Stimulated activated effector memory CD8-positive, alpha-beta T cell treated with anti-CD3 and anti-CD28 coated beads, Interleukin-12 subunit alpha, Interleukin-12 subunit beta, amount 100 ng/mL, for 72 hours (primary cell): Measurements from ENCODE around the gene ASTN2.

Experiments used
- ATAC-seq: fragments of 150-1000 bp; cut with Tn5 transposase; 2 replicates; pipeline ENCODE4 v1.10.0; 2021
- DNase-seq, 2 donors: peaks; one replicate each; pipeline ENCODE4 v3.0.0; 2021 to 2022; ENCODE audit warnings: low spot score in 2 of 2
- H3K27ac Mint-ChIP-seq: one replicate; pipeline ENCODE4 v1.8.0; 2022; ENCODE audit warnings: mild to moderate bottlenecking, mixed read lengths
- H3K36me3 Mint-ChIP-seq: one replicate; pipeline ENCODE4 v1.8.0; 2022; ENCODE audit warnings: mild to moderate bottlenecking, mixed read lengths
- H3K4me1 Mint-ChIP-seq: one replicate; pipeline ENCODE4 v1.8.0; 2022; ENCODE audit warnings: mixed read lengths
- H3K4me3 Mint-ChIP-seq: one replicate; pipeline ENCODE4 v1.8.0; 2022; ENCODE audit warnings: mild to moderate bottlenecking, mixed read lengths
- H3K9me3 Mint-ChIP-seq: one replicate; pipeline ENCODE4 v1.8.0; 2022; ENCODE audit warnings: mixed read lengths

Gene ASTN2

GRCh38 chr9:117018966-117019617, 395.8 kb downstream of the ASTN2 start:
- H3K4me3 Mint-ChIP-seq, result no peak overlapping the region
- ATAC-seq, result no peak
- peaks cover 5% of the 10 kb centered on the region for H3K9me3 Mint-ChIP-seq
- no peak for DNase-seq
- no peaks in the 10 kb centered on the region for H3K36me3 Mint-ChIP-seq
- H3K4me1 Mint-ChIP-seq, result no peaks in the 10 kb centered on the region
- H3K27ac Mint-ChIP-seq, result no peak overlapping the region

GRCh38 chr9:117017414-117017985, 397.4 kb downstream of the ASTN2 start:
- H3K4me1 Mint-ChIP-seq, result no peaks in the 10 kb centered on the region
- DNase-seq, result no peak
- peaks cover 2% of the 10 kb centered on the region for H3K9me3 Mint-ChIP-seq
- H3K27ac Mint-ChIP-seq, result no peak overlapping the region
- H3K4me3 Mint-ChIP-seq, result no peak overlapping the region
- ATAC-seq, result no peak
- H3K36me3 Mint-ChIP-seq, result no peaks in the 10 kb centered on the region

DNA sequence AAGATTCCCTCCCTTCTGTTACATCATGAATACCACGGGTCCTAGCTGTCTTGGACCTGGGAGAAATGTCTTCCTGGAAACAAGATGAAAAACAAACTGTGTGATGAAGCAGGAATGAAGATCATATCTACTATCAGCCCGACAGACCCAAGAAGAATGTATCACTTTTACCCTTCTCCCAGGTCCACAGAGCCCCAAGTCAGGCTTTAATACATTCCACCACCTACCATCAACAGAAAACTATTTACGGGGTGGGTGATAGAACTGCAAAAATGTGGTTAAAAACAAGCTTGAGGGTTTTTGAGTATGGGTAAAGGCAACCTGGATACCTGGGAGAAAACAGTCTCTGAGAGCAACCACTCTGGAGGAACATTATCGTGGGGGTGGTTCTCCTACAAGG, 400.8 kb downstream of the ASTN2 start:
- Mint-ChIP-seq H3K4me3 (no peak overlapping the region), H3K9me3 (peaks cover 2% of the 10 kb centered on the region), H3K27ac (no peak overlapping the region), H3K4me1 (no peaks in the 10 kb centered on the region), H3K36me3 (no peaks in the 10 kb centered on the region)
- DNase-seq, result no peak
- ATAC-seq, result no peak

GRCh38 chr9:117013440-117013995, 401.3 kb downstream of the ASTN2 start:
- DNase-seq, result no peak
- Mint-ChIP-seq H3K9me3 (peaks cover 2% of the 10 kb centered on the region), H3K4me1 (no peaks in the 10 kb centered on the region), H3K27ac (no peak overlapping the region), H3K4me3 (no peak overlapping the region), H3K36me3 (no peaks in the 10 kb centered on the region)
- ATAC-seq, result no peak

DNA sequence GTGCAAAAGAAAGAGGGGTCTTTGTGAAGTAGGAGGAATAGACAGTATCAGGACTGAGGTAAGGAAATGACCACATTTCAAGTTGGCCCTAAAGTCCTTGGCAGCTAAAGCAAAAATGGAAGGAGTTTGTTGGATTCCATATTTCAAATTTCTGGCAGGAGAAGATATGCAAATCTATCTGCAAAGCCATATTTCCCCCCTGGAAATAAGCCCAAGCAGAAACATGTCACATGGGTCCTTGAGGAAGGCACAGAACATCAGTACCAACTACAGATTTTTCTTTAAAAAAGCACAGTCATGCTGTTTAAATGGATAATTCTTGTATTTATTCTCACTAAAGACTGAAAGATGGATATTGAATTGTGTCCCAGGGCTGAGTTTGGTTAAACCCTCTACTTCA, 404.8 kb downstream of the ASTN2 start:
- DNase-seq (no peak), ATAC-seq (no peak)
- Mint-ChIP-seq H3K27ac (no peak overlapping the region), H3K9me3 (peaks cover 13% of the 10 kb centered on the region), H3K36me3 (no peaks in the 10 kb centered on the region), H3K4me1 (no peaks in the 10 kb centered on the region), H3K4me3 (no peak overlapping the region)

DNA sequence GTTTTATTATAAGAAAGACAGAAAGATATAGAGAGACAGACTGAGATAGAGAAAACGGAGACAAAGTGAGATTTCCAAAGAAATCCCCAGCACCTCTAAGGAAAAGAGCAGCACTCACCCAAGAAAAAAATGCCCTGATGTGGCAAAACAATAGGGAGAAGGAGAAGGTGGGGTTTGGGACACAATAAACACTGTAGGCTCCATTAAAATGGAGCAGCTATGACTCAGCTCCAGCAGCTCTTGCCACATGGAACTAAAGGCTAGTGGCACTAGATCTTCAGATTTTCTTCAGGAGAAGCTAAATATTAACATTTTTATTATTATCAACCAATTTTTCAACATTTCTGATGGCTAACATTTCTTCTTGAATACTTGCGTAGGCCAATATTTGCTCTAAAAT, 406.0 kb downstream of the ASTN2 start:
- DNase-seq (no peak), ATAC-seq (no peak)
- H3K36me3 Mint-ChIP-seq, result no peaks in the 10 kb centered on the region
- H3K4me3 Mint-ChIP-seq, result no peak overlapping the region
- H3K27ac Mint-ChIP-seq, result no peak overlapping the region
- no peaks in the 10 kb centered on the region for H3K4me1 Mint-ChIP-seq
- H3K9me3 Mint-ChIP-seq, result peaks cover 11% of the 10 kb centered on the region

DNA sequence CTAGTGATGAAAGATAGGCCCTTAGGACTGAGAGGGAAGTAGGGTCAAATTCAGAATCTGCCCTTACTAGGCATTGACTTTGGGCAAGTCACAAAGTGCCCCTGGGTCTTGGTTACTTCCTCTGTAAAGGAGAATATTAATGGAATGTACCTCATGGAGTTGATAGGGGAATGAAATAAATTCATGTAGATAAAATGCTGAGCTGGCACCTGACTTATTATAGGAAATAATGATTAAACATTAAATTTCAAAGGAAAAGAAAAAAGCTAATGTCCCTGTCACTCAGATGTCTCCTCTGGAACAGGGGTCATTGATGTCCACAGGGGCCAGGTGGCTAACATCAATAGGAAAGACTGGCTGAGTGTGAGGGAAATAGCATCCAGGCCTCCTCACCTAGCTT, 406.4 kb downstream of the ASTN2 start:
- ATAC-seq (no peak), DNase-seq (no peak)
- Mint-ChIP-seq H3K36me3 (no peaks in the 10 kb centered on the region), H3K4me3 (no peak overlapping the region), H3K4me1 (no peaks in the 10 kb centered on the region), H3K9me3 (peaks cover 11% of the 10 kb centered on the region), H3K27ac (no peak overlapping the region)

GRCh38 chr9:117002686-117003085, 412.2 kb downstream of the ASTN2 start:
- Mint-ChIP-seq H3K27ac (no peak overlapping the region), H3K4me3 (no peak overlapping the region), H3K36me3 (no peaks in the 10 kb centered on the region), H3K9me3 (peaks cover 17% of the 10 kb centered on the region), H3K4me1 (no peaks in the 10 kb centered on the region)
- ATAC-seq (no peak), DNase-seq (no peak)

DNA sequence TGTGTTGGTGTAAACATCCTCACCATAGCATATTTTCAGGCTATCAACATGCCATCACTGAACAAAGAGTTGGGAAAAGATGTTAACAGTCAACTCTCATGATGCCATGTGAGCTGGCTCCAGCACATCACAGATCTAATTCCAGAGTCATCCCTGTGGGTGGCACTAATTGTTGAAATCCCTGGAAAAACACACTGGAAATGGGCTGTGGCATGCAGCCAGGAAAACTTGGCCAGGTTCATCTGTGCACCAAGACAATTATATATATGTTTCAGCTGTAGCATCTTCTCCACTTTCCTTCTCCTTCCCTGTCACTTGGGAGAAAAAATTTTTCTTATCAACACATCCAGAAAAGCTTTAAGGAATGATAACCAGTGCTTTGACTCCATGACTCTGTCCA, 414.0 kb downstream of the ASTN2 start:
- no peaks in the 10 kb centered on the region for H3K4me1 Mint-ChIP-seq
- H3K4me3 Mint-ChIP-seq, result no peak overlapping the region
- ATAC-seq (no peak), DNase-seq (no peak)
- H3K27ac Mint-ChIP-seq, result no peak overlapping the region
- H3K36me3 Mint-ChIP-seq, result no peaks in the 10 kb centered on the region
- H3K9me3 Mint-ChIP-seq, result peaks cover 12% of the 10 kb centered on the region

- no peak overlapping the region for H3K4me3 Mint-ChIP-seq
- H3K27ac Mint-ChIP-seq, result no peak overlapping the region
- no peaks in the 10 kb centered on the region for H3K4me1 Mint-ChIP-seq
- ATAC-seq (no peak), DNase-seq (no peak)
- H3K9me3 Mint-ChIP-seq, result peaks cover 6% of the 10 kb centered on the region
- no peaks in the 10 kb centered on the region for H3K36me3 Mint-ChIP-seq
These were observed 414.6 kb downstream of the ASTN2 start for GRCh38 chr9:117000196-117000723.

- Mint-ChIP-seq H3K4me3 (no peak overlapping the region), H3K27ac (no peak overlapping the region), H3K4me1 (no peaks in the 10 kb centered on the region), H3K36me3 (no peaks in the 10 kb centered on the region), H3K9me3 (peaks cover 6% of the 10 kb centered on the region)
- ATAC-seq (no peak), DNase-seq (no peak)
These were observed 416.6 kb downstream of the ASTN2 start for GRCh38 chr9:116998305-116998704.

DNA sequence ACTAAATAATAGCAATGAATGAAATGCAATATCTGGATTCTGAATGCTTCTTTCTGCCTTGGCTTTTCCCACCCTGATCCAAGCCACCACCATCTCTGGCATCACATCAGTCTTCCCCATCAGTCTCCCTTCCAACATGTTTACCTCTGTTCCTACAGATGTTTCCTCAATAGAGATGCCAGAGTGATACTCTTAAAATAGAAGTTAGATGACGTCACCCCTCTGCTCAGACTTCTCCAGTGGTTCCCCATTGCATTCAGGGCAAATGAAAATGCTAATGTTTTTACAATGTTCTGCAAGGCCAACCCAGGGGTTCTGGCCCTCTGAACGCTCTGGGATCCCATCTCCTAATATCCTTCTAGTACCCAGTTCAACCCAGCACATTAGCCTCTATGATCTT, 422.0 kb downstream of the ASTN2 start:
- peaks cover 6% of the 10 kb centered on the region for H3K9me3 Mint-ChIP-seq
- no peaks in the 10 kb centered on the region for H3K4me1 Mint-ChIP-seq
- H3K27ac Mint-ChIP-seq, result no peak overlapping the region
- no peak overlapping the region for H3K4me3 Mint-ChIP-seq
- no peaks in the 10 kb centered on the region for H3K36me3 Mint-ChIP-seq
- no peak for DNase-seq
- no peak for ATAC-seq

DNA sequence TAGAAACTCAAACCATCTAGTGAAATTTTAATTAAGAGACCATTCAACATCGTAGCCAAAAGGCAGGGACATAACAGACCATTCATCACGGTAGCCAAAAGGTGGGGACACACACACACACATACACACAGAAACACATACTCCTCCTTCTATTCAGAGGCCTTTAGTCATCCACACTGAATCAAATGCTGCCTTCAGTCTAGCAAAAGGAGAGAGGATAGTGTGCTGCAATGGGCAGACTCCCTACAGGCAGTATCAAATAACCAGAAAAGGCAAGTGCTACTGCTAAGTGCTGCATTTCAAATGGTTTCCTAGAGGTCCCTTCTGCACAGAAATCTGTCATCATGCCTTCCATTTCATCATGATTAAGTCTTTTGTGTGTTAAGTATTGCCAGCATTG, 423.8 kb downstream of the ASTN2 start:
- H3K27ac Mint-ChIP-seq, result no peak overlapping the region
- H3K4me1 Mint-ChIP-seq, result no peaks in the 10 kb centered on the region
- no peaks in the 10 kb centered on the region for H3K36me3 Mint-ChIP-seq
- H3K9me3 Mint-ChIP-seq, result peaks cover 8% of the 10 kb centered on the region
- DNase-seq, result no peak
- H3K4me3 Mint-ChIP-seq, result no peak overlapping the region
- no peak for ATAC-seq

- Mint-ChIP-seq H3K36me3 (no peaks in the 10 kb centered on the region), H3K4me3 (no peak overlapping the region), H3K9me3 (peaks cover 8% of the 10 kb centered on the region), H3K27ac (no peak overlapping the region), H3K4me1 (no peaks in the 10 kb centered on the region)
- DNase-seq, result no peak
- no peak for ATAC-seq
These were observed 424.3 kb downstream of the ASTN2 start for GRCh38 chr9:116990592-116990991.

- H3K9me3 Mint-ChIP-seq, result peaks cover 8% of the 10 kb centered on the region
These were observed 427.0 kb downstream of the ASTN2 start for GRCh38 chr9:116987721-116988485.

GRCh38 chr9:116986015-116986414, 428.8 kb downstream of the ASTN2 start:
- H3K27ac Mint-ChIP-seq, result no peak overlapping the region
- H3K4me1 Mint-ChIP-seq, result no peaks in the 10 kb centered on the region
- ATAC-seq, result no peak
- no peak for DNase-seq
- H3K36me3 Mint-ChIP-seq, result no peaks in the 10 kb centered on the region
- peaks cover 8% of the 10 kb centered on the region for H3K9me3 Mint-ChIP-seq
- no peak overlapping the region for H3K4me3 Mint-ChIP-seq

More at GRCh38 chr9:116987721-116988485, 427.0 kb downstream of the ASTN2 start:
- ATAC-seq (no peak), DNase-seq (no peak)
- no peaks in the 10 kb centered on the region for H3K4me1 Mint-ChIP-seq
- H3K36me3 Mint-ChIP-seq, result no peaks in the 10 kb centered on the region
- H3K27ac Mint-ChIP-seq, result no peak overlapping the region
- no peak overlapping the region for H3K4me3 Mint-ChIP-seq
